ENCODE measurements around the gene KCNG2.
"Not testable (repeated sequence)": the region's sequence is repeated elsewhere in the genome, so short reads cannot be mapped to it uniquely, and the experiment has no call there.

KCNG2 gene

DNA sequence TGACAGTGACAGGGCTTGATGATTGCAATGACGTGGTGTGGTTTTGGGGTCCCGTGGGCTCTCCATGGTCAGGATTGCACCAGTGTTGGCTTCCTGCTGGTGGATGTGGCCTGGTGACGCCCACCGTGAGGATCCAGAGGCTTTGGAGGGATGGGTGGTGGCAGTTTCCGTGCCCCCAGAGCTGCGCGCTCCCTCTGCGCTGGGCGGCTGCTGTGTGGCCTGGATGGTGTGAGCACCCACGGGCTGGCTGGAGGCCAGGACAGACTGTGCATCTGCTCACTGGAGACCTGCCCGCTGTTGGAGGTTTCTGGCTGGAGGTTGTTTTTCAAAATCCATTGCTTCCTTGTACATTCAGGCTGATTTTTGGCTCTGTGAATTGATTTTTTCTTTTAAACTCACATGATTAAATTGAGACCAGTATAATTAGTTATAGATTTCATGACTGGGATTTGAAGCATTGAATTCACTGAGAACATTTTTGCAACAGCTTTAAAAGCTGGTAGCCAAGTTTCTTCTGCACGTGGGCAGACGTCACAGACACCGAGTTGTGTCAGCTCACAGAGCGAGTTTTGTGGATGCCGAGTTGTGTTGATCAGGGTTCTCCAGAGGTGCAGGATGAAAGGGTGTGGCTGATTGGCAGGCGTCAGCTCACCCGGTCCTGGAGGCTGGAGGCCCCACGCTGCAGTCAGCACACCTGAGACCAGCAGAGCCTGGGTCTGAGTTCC, 72.7 kb downstream of the KCNG2 start:
- no peak for DNase-seq (ENCODE audit: low read depth)

DNA sequence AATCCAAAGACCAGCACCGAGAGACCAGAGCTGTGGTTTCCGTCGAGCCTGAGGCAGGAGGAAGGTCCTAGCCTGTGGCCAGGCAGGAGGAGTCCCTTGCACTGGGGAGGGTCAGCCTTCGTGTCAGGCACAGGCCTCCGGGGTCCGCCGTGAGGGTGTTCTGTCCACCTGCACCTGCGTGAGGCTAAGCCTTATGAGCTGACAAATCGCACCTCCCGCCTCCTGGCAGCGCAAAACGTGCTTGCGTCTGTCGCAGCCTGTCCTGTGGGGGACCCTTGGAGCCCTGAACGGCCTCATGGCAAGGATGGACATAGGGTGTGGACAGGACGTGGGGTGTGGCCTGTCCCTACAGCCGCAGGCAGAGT, 73.3 kb downstream of the KCNG2 start:
- DNase-seq (ENCODE audit: low read depth), result no peak

DNA sequence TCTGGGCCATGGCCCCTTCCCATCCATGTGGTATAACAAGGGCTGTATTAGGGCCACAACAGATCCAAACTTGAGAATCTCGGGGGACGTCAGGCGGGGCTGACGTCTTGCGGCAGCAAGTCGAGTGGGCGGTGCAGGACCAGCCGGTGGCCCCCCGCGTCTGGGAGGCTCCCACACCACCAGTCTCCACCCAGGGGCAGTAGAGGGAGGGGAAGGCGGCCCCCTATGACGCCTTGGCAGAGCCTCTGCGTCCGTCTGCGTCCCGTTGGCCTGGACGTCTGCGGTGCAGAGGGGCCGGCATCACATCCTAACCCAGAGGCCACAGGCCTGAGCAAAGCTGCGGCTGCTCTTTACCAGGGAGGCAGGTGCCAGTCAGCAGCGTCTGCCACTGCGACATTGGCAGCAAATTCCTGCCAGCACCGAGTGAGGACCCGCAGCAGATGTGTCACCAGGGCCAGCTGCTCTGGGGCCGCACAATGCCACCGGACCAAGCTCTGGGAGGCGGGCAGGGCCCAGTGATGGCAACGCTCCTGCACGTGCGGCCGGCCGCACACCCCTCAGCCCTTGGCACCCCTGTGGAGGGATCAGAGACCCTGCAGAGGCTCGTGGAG, 73.8 kb downstream of the KCNG2 start:
- no peak for DNase-seq (ENCODE audit: low read depth)

DNA sequence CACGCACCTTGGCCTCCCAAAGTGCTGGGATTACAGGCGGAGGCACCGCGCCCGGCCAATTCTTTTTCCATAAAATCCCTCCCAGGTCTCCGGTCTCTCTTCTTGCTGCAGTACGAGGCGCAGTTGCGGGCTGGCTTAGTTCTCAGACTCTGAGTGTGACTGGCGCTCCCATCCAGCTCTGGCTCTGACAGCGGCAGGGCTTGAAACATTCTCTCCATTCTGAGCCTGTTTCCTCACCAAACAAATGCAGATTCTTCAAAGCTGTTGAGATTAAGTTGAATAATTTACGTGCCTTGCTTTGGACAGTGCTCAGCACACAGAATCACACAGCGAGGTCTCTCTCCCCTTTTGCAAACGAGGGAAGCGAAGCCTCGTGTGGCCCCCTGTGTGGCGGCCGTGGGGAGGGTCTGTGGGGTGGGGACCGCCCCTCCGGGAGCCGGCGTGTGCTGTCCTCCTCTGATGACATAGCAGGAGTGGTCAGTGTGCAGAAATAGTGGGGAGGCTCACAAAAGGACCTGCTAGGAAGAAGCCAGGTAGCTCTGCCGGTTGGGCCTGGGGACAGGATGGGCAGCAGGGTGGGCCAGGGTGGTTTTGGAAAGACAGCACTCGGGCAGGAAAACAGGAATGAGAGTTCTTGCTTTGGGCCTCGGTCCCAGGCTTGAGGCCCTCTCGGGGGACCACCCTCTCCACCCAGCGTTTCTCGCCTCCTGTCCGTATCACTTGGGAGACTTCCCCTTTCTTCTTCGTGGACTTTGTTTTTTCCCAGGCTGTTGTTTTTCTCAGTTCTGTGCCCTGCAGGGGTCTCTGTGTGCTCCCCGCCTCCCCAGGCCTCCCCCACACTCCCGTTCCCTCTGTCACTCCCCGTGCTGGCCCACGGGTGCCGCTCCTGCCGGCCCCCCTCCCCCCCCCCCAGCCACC, 75.0 kb downstream of the KCNG2 start:
- no peak for DNase-seq (ENCODE audit: low read depth)

DNA sequence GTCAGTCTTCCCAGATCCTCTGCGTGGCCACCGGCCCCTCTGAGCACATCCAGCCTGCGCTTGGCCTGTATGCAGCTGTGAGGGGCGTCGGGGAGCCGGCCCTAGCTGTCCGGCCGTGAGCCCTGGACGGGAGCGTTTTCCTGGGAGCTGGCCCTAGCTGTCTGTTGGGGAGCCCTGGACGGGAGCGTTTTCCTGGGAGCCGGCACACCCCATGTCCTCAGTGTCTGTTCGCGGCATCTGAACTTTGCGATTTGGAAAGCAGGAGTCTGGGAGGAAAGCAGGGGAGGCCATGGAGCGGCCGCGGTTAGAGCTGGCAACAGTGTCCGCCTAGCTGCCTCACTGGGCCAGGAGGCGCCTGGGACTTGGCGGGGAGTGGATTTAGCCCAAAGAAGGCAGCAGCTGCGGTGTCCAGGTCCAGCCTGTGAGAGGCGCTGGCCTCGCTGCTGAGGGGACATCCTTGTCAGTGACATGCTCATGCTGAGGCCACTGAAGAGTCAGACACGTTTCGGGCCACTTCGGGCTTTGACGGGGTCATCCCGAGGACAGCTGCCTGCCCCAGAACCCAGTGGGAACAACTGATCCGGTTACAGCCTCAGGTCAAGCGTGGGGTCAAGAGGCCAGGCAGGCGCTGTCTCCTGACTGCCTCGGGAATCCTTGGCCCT, 75.8 kb downstream of the KCNG2 start:
- DNase-seq (ENCODE audit: low read depth), result no peak

DNA sequence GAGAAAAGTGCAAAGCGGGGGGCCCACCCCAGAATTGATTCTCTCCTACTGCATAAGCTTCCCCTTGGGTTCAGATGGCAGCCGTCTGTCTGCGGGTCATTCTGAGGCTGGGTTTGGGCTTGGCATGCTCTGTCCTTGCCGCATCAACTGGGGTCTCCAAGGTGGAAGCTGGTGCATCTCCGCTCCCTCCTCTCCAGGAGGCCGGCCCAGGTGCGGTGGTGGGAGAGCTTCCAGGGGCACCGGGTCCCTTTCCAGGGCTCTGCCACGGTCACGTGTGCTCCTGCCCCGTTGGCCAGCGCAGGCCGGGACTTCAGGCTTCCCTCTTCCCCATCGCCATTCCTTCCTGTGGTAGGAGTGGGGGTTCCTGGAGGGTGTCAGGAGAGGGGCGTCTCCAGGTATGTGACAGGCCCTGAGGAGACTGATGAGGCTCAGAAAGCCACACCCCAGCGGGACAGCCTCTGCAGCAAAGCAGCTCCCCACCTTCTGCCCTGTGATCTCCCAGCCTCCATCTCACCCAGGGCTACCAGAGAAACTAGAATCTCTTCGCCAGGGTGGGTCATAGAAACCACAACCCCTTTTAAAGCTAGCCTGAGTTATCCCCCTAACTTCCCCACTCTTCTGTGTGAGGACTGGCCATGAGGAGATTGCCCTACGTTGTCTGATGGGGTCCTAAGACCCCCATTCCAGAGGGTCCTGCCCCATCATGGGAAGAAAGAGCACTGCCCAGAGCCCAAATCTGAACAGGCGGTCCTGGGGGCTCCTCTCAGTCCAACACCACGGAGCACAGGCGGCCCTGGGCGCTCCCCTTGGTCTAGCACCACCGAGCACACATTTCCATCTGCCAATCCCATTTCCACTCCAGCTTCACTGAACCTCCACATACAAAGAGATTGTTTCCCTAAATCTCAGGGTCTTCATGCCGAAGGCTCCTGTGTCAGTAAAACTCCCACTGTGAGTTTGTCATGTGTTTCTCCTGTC, 77.1 kb downstream of the KCNG2 start:
- DNase-seq (ENCODE audit: low read depth), result no peak

DNA sequence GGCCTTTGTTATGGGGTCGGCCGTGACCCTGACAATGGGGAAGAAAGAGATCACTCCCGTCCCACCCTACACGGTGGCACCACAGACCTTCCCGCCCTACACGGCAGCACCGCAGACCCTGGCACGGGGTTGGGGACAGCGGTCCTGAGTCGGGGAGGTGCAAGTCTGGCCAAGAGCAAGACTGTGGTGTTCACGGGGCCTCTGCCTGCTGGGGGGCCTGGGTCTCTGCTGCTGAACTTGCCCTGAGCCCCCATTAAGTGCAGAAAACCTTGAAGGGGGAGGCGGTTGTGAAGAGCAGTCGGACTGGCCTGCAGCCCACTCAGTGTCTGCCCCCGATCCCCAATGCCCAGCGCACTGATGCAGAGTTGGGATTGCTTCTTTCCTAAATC, 77.8 kb downstream of the KCNG2 start:
- DNase-seq (ENCODE audit: low read depth), result no peak

DNA sequence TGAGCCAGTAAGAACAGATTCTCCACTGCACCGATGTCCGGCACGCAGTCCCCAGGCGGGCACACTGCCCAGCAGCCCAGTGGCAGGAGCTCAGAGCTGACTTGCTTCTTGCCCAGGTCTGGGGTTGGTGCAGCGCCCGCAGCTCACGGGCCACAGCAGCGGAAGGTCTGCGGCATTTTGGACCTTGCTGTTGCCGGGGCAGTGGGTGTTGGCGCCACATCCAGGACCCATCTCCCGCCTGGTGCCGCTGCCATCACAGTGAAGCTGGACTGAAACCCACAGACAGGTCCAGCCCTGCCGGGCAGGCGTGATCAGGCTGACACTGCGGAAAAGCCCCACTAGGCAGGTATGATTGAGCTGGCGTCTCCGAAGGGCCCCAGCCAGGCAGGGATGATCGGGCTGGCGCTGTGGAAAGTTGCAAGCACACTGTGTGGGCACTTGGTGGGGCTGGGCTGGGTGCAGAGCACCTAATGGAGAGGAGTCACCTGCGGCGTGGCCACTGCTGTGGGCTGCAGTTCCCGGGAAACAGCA, 78.3 kb downstream of the KCNG2 start:
- no peak for DNase-seq (ENCODE audit: low read depth)

DNA sequence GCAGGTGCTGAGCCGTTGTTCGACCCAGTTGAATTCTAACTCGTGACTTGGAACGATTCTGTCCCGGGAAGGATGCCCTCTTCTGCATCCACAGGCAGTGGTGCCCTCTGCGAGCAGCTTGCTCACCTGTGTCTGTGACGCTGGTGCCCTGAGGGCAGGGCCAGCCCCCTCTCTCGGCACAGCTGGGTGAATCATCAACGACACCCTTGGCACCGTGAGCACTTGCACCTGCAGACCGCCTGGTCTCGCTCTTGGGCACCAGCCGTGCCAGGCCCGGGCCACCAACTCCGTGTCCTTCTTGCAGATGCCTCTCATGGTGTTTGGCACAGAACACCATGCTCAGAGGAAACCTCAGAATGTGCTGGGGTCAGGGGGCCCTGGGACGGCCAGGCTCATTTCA, 78.8 kb downstream of the KCNG2 start:
- no peak for DNase-seq (ENCODE audit: low read depth)

DNA sequence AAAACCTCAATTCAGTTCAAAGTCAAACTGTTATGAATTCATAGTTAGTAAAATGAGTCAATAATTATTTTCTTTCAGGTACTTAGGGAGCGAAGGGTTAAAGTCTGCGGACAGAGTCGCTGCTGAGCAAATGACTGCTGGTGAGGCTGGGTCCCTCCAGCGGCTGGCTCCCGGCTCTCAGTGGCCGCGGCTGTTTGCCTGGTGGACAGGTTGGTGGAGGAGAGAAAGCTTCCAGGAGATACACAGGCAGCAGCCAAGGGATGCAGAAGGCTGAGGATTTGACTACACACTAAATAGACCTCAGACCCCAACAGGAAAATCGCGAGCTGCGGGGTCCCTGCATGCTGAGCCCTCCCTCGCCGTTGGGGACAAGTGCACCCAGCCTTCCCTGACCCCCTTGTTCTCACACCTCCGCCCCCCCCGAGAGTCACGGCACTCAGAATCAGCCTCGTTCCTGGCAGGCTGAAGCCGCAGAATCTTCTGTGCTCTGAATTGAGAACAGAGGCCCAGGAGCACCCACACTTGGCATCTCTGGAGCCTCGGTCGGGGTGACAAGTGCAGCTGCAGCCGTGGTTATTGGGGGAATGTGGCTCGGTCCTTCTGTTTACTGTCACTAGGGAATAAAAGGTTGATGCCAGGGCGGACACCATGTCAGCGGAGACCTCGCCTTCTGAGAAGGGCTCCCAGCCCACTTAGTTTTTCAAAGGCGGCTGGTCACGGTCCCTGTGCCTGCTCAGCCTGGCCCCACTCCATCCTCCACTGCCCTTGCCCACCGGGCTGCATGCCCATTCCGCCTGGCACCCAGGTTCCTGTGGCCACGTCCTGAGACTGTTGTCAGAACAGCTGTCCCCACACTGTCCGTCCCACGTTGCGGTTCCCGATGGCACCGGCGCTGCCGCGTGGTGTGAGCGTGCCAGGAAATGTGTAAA, 79.7 kb downstream of the KCNG2 start:
- DNase-seq (ENCODE audit: low read depth), result no peak

DNA sequence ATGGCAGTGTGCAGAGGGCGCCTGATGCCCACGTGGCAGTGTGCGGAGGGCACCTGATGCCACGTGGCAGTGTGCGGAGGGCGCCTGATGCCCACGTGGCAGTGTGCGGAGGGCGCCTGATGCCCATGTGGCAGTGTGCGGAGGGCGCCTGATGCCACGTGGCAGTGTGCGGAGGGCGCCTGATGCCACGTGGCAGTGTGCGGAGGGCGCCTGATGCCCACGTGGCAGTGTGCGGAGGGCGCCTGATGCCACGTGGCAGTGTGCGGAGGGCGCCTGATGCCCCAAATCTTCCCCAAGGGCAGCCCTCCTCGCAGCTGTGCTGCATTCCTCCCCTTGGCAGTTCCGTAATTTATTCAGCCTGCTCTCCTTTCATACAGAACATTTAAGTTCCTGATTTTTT, 80.5 kb downstream of the KCNG2 start:
- not testable (repeated sequence) for DNase-seq (ENCODE audit: low read depth)

DNA sequence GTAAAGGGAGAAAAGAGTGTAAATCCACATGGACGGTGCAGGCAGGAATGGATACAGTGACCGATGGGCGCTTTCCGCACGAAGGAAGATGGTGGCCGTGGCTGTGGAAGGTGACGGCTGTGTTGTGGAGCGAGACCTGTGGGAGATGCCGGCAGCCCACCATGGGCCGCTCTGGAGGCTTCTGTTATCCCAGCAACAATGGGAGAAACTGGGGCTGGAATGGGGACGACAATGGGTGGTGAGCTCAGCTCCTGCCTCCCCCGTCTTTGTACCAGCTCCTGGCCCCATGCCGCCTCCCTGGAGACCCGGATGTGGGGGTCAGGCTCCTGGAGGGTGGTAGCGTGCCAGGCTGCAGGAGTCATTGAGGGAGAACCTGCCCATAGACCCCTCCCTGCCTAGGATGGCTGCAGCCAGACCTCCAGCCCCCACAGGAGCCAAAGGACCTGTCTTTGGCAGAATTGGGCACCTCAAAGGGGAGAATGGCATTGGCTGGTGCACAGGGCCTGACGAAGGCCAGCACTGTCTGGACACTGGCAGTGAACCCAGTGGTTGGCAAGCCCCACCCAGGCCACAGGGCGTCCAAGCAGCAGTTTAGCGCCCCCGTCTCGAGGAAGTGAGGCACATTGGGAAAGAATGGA, 81.1 kb downstream of the KCNG2 start:
- DNase-seq (ENCODE audit: low read depth), result no peak

DNA sequence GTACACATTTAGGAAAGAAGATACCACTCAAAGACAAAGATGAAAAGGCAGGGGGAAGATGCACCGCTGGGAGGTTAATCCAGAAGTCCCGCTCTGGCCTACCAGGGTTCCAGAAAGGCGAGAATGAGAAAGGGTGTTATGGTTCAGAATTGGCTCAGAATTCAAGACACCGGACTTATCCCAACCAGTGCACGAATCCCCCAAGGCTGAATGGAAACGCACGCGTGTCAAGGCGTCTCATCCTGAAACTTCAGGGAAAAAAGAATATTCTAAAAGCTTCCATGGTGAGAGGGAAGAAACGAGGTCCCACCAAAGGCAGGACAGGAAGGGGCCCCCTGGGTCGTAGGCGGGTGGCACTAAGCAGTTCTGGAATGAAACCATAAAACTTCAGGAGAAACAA, 81.8 kb downstream of the KCNG2 start:
- no peak for DNase-seq (ENCODE audit: low read depth)

DNA sequence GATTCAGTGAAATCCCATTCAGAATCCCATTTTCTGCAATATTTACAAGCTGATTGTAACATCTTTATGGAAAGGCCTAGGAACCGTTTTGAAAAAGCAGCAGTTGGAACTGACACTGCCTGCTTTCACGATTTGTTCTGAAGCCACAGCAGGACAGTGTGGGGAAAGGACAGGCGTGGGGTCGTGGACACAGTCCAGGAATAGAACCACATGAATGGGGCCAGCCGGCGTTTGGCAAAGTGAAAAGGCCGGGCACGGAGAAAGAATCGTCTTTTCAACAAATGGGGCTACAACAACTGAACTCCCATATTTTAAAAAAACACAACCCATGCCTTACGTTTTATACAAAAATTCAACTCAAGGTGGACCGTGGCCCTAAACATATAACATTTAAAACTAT, 84.0 kb downstream of the KCNG2 start:
- DNase-seq (ENCODE audit: low read depth), result no peak

DNA sequence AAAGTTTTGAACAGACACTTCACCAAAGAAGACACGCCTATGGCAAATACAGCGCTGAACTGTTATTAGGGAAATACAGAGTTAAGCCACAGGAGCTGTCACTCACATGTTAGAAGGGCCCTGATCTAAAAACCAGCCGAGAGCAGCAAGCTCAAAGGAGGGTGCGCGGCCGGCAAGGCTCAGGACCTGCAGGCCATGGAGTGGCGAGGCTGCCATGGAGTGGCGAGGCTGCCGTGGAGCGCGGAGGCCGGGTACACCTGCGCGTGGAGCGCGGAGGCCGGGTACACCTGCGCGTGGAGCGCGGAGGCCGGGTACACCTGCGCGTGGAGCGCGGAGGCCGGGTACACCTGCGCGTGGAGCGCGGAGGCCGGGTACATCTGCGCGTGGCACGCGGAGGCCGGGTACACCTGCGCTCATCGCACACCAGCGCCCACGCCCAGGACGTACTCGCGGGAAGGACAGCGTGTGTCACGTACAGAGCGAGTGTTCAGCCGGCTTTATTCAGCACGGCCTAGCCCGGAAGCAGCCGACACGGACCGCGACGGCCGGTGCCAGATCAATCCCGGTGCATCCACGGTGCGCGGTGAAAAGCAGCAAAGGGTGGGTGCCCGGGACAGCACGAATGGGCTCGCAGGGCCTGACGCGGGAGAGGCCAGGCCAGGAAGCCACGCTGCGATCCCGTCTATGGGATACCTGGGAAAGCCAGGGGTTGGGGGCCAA, 84.9 kb downstream of the KCNG2 start:
- no peak for DNase-seq (ENCODE audit: low read depth)

DNA sequence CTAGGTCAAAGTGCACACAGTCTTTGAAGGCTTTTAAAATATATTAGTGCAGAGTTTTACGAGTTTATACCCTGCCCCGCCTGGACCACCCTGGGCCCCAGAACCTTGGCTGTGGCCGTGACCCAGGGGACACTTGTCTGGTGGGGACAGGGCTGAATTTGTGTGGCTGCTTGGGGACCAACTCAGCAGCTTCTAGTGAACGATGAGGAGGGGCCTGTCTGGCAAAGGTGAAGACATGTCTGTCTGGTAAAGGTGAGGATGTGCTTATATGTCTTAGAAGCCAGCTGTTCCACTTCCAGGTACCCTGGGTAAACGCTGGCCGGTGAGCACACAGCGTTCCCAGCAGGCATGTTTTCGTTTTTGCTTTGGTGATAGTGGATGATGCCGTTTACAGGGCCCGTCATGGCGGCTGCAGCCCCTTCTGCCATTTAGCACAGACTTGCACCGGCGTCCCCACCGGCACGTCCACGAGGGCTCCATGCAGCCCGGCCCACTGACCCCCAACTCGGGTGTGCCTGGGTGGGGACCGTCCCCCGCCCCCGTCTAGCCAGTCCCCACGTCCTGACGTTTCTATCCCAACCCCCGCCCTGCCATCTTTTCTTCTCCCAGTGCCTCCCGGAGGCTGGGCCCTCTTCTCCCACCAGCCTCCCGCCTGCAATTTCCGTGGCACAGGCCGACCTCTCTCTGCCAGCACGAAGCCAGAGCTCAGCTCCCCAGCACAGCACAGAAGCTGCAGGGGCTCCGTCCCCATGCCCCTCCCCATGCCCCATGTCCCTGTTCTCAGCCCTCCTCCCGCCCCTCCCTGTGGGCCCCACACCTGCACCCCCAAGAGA, 85.9 kb downstream of the KCNG2 start:
- no peak for DNase-seq (ENCODE audit: low read depth)

DNA sequence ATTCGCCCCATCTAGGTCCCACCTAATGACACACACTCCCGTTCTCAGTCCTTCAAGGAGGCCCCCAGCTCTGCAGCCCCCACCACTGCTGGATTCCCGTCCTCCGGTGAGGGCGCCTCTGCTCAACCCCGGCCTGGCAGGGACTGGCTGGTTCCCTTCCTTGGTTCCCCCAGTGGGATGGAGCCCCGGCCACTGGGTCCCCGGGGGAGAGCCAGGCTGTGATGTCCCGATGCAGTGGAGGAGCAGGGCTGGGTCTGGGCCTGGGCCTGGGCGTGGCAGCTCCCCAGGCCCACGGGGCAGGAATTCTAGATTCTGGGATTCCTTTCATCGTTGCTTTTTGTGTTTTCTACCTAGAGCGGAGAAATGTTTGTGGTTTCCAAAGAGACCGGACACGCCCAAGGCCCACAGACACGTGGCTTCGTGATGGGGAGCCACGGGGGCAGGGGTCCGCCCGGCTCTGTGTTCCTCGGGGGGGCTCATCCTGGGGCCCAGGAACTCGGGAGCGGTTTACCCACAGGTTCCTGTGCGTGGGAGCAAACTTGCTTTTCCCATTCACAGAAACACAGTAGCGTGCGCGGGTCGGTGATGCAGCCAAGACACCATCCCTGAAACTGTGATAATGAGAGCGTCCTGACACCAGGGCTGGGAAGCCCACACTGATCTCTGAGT, 86.7 kb downstream of the KCNG2 start:
- DNase-seq (ENCODE audit: low read depth), result no peak
